ENCODE measurements around the gene ZIC2.

Gene ZIC2

DNA sequence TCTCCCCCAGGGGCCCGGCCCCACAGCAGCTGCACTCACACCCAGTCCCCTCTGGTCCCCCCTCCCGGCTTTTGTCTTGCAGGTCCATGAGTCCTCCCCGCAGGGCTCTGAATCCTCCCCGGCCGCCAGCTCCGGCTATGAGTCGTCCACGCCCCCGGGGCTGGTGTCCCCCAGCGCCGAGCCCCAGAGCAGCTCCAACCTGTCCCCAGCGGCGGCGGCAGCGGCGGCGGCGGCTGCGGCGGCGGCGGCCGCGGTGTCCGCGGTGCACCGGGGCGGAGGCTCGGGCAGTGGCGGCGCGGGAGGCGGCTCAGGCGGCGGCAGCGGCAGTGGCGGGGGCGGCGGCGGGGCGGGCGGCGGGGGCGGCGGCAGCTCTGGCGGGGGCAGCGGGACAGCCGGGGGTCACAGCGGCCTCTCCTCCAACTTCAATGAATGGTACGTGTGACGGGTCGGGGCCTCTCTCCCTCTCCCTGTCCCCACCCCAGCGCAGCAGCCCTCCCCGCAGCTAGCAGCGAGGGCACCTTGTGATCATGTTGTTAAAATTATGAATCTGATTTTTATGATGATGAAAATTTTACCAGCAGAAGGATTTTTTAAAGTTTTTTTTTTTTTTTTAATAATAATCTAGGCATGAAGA is 3.8 kb downstream of the ZIC2 start:
- peak overlapping the region; percentile 83 for H3K4me3 ChIP-seq (ENCODE audit: low read depth, low read length)

- no peak overlapping the region for H3K4me3 ChIP-seq (ENCODE audit: low read depth, low read length)
Measured at GRCh38 chr13:99985886-99986527, 4.4 kb downstream of the ZIC2 start.

GRCh38 chr13:99986741-99987140 is 5.2 kb downstream of the ZIC2 start:
- no peak overlapping the region for H3K4me3 ChIP-seq (ENCODE audit: low read depth, low read length)

DNA sequence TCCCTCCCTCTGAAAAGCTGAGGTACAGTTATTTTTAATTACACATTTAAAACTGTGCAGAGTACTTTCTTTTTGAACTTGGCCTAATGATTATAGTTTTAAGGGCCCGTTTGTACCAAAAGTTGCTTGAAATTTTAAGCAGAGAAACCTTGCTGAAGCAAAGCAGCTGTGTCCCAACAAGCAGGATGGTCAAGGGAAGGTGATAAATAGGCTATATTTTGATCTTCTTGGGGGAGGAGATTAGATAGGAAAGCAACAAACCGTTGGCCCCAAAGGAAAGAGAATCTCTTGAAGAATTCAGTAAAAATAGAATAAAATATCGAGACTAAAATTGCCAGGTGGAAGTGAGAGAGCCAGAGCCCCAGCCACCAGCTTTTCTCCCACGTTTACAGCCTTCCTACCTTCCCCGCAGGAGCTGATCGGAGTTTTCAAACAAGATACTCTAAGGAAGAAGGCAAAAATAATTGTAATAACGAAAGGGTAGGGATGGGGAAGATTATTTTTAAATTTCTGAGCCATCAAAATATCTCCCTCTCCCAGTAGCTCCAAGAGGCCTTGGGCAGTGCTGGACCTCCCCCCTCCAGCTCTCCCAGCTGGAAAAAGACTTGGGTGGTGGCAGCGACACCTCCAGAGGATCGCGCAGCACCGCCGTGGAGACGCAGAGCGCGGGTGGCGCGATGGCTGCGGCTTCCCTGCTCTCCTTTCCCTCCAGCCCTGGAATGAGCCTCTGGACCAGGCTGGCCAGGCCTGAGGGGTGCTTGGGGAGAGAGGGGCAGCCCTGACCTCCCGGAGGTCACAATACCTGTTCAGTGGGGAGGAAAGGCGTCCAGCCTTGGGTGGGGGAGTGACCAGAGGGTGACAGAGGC is 5.8 kb downstream of the ZIC2 start:
- no peak overlapping the region for H3K4me3 ChIP-seq (ENCODE audit: low read depth, low read length)

GRCh38 chr13:99988529-99989275 is 7.1 kb downstream of the ZIC2 start:
- H3K4me3 ChIP-seq (ENCODE audit: low read depth, low read length): no peak overlapping the region

- H3K4me3 ChIP-seq (ENCODE audit: low read depth, low read length): peak overlapping the region; percentile 10
Measured at GRCh38 chr13:99989276-99990125, 7.9 kb downstream of the ZIC2 start.

DNA sequence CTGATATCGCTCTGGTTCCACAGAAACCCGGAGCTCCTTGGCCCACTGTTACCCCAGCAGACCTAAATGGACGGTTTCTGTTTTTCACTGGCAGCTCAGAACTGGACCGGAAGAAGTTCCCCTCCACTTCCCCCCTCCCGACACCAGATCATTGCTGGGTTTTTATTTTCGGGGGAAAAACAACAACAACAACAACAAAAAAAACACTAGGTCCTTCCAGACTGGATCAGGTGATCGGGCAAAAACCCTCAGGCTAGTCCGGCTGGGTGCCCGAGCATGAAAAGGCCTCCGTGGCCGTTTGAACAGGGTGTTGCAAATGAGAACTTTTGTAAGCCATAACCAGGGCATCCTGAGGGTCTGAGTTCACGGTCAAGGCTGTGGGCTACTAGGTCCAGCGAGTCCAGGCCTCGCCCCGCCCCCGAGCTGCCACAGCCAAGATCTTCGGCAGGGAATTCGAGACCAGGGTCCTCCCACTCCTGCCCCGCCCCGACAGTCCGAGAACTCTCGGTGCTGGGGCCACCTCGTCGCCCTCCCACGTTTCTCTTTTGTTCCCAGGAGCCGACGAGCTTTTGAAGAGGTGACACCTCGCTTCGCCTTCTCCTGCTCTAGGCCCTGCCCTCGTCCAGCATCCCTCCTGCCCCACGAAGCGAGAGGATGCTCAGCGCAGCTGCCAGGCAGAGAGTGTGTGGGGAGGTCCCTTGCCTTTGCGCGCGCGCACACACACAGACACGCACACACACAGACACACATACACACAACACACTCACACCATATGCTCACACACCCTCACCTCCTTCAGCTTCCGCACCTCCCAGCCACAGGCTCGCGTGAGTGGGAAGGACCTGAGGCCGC is 8.8 kb downstream of the ZIC2 start:
- peak overlapping the region; percentile 10 for H3K4me3 ChIP-seq (ENCODE audit: low read depth, low read length)

DNA sequence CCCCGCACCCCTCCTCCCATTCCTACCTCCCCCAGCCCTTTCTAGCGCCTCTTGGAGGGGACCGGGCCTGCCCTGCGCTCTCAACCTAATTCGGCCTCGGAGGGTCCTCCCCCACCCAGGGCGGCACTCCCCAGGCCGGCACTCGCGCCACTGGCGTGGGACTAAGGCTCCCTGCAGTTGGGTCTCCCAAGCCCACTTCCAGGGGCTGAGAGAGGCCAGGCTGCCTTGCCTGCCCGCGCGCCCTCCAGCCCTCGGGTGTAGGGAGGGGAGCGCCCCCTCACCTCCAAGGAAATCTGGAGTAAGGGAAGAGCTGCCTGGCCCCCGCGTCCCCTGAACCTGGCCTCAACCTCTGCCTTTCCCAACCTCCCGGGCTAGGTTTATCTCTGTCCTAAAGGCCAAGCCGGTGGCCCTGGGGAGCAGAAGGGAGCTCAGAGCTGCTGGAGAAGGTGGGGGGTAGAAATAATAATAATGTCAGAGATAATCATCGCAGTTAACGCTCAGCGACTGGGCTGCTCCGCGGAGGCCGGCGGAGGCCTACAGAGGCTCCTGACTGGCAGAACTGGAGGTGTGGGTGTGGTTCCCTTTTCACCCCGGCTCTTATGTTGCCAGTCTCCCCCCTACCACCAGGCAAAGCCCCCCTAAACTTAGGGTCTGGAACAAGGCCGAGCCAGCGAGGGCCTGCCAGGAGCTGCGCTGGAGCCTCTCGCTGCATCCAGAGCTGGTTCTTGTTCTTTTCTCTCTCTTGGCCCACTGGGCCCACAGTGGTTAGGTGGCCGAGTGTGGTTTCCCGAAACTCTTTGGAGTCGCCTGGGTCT is 9.6 kb downstream of the ZIC2 start:
- no peak overlapping the region for H3K4me3 ChIP-seq (ENCODE audit: low read depth, low read length)

DNA sequence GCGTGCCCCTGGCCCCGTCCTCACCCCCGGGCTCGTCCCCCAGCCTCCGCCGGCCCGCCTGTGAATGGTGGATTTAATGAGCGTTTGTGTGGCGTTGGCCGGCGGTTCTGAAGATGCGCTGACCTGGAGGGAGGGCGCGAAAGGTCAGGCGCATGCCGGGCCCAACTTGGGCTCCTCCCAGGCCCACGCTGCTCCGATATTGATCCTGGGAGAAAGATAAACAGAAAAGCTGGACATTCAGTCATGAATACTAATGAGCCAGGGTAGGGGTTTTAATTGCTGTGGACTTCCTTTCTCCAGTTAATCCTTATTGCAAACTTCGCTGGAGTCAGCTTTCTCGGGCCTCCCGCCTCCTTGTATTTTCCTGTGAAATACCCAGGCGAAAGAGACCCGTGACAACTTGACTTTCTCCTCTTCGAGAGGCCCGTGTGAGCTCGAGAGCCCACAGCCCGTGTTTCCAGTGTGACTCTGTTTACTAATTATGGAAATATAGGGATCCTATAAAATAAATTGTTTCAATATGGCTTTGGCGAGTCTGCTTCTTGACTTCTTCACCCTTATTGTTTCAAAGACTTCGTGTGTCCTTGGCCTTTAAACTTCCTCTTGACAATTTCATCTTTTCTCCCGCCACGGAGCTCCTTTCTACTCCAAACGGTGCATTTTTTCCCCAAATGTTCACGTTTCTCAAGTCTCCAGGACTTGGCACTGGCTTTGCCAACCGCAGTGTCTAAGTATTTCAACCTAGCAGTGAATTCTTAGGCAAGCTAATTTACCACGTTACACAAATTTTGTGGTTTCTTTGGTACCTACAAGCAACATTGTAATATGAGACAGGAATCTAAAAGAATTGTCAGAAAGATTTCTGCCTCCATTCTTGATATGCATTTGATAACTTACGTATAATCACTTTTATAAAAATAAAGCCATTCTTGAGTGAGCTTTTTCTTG is 10.5 kb downstream of the ZIC2 start:
- H3K4me3 ChIP-seq (ENCODE audit: low read depth, low read length): no peak overlapping the region

DNA sequence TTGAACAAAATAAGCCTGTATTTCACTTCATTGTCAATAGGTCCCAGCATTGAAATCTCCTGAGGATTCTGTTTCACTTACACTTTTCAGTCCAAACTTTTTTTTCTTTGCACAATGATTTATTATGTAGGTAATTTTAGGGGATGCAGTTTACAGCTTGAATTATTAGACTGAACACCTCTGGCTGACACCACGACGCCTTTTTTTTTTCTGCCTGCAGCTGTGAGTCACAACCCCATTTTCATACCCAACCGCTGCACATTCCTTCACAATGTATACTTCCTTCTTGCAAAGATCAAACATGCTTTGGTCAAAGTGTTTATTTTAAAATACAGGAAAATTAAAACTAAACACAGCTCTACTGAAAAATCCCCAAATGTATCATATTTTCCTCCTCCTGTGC is 11.4 kb downstream of the ZIC2 start:
- no peak overlapping the region for H3K4me3 ChIP-seq (ENCODE audit: low read depth, low read length)

GRCh38 chr13:99993660-99994637 is 12.4 kb downstream of the ZIC2 start:
- no peak overlapping the region for H3K4me3 ChIP-seq (ENCODE audit: low read depth, low read length)

DNA sequence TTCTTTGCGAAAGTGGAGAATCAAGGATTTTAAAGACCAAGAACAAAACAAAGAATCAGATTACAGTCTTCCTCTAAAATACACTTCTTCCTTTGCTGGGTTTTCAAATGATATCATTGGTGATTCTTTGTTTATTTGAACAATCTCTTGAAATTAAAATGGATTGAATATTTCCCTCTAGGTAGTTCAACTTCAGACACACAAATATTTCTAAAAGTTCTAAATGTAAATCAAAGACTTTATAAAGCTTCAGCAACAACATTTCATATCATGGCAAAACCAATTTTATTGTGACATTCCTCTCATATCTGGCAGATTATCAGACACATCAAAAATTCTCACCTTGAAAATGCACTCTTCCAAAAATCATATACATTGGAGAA is 13.0 kb downstream of the ZIC2 start:
- no peak overlapping the region for H3K4me3 ChIP-seq (ENCODE audit: low read depth, low read length)

- H3K4me3 ChIP-seq (ENCODE audit: low read depth, low read length): no peak overlapping the region
Measured at GRCh38 chr13:99995104-99995588, 13.6 kb downstream of the ZIC2 start.

- no peak overlapping the region for H3K4me3 ChIP-seq (ENCODE audit: low read depth, low read length)
Measured at GRCh38 chr13:99995589-99996380, 14.2 kb downstream of the ZIC2 start.

DNA sequence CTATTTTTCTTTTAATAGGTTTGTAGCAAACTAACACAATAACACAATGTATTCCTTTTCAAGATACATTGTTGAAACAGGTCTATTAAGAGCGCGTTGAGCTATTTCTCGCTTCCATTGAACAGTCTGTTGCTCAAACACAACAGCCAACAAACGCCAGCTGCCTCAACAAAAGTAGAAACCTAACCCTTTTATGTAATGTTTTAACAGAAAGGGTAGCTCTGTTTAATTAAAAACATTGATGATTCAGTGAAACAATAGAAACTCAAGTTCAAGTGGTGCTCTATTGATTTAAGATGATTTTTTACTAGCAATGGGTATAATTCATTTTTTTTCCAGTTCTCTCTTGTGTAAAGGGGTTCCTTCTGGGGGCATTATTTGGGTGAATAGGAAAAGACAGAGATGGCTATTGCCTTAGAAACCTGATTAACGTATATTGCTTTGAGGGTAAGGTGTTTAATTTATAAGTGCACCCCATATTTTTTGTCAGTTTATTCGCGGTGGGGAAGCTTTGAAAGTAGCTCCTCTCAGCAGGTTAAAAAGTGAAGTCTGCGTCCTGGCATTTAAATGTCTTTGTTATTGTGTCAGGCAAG is 14.9 kb downstream of the ZIC2 start:
- H3K4me3 ChIP-seq (ENCODE audit: low read depth, low read length): peak overlapping the region; percentile 13
